Measurements from ENCODE around the gene PXK.
"Not testable (repeated sequence)": the region's sequence is repeated elsewhere in the genome, so short reads cannot be mapped to it uniquely, and the experiment has no call there.

The PXK gene

DNA sequence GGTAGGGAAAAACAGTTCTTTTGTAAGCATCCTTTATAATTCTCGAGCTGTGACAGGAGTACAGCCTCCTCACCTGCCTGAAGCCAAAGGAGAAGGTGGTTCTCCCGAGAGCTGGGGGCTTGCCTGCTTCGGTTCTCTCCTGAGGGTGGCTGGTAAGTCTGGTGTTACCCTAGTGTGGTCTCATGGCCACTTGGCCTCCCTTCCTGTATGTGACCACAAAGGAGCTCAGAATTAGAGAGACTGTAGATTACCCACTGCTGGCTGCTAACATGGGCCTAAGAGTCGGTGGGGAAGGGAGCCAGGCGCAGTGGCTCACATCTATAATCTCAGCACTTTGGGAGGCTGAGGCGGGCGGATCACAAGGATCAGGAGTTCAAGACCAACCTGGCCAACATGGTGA lies 88.3 kb downstream of the PXK start:
- DNase-seq: no peak

DNA sequence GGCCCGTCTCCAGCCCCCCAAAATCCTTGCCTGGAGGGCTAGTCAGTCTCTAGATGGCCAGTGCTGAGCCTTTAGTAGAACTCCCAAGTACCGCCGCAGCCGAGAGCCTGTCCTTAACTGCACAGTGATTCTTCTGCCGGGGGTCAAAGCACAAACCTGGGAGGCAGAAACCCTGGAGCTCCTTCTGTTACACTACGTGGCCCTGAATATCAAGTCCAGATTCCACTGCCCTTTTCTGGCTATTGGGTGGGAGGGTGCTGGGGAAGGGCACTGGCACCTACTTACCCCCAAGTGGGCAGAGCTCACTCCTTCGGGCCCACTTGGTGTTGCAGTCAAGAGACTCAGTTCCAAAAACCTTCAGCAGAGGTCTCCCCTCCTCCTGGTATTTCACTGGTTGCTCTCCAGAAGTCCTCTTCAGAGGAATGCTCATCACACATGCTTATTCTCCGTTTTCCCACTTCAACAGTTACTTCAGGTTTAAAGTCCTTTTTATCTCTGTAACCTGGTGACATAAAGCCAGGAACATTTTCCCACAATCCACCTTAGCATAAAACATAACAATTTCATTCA lies 90.1 kb downstream of the PXK start:
- peak; percentile 46 for DNase-seq

DNA sequence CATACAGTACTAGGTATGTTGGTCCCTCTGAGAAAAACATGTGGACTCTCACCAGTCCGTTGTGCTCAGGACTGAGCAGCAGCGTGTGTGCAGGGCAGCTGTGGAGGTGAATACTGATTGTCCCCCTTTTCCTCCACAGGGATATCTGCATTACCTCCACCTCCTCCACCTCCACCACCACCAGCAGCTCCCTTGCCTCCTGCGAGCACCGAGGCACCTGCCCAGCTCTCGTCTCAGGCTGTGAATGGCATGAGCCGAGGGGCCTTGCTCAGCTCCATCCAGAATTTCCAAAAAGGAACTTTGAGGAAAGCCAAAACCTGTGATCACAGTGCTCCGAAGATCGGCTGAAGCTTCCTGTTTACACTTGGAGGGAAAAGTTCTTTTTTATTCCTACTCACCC lies 91.9 kb downstream of the PXK start:
- DNase-seq: no peak

DNA sequence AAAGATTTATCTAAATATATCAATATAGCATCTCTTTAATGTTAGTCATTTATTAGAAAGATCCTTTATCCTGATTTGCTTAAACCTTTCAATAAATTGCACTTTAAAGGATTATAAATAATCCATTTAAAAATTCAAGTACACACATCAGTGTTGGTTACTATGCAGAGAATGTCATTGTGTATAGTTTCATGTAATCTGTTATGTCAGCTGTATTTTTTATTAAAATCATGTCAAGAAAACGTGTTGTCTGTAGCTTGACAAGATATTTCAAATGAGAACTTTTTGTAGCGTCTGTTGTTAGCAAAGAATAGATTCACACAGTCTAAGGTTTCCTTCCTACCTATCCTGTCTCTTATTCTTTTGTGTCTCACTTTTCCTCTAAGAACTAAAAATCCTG lies 93.1 kb downstream of the PXK start:
- DNase-seq: no peak

DNA sequence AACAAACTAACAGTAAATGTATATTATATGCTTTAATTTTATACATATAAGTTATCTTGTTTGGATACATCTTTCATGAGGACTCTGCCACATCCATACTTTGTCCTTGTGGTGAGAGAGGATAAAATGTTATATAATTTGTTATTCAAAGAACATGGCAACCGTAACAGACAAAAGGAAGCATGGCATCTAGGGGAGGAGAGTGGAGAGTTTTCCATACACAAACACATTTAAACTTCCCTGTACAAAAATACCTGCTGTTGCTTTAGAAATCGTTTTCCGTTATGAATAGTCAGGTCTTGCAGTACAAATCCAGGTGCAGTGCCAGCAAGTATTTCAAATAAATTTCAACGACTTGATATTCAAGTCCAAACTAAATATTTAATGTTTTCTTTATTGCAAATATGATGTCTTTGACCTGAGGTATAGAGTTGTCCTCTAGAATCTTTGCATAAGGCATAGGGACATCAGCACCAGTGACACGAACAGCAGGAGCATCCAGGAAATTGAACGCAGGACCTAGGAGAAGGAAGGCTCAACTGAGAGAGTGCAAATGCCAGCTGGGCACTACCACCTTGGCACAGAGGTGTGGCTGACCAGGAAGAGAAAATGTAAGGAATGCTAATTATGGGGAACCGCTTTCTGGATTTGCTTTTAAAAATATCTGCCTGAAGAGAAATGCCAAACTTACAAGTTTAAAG lies 95.1 kb downstream of the PXK start:
- no peak for DNase-seq

DNA sequence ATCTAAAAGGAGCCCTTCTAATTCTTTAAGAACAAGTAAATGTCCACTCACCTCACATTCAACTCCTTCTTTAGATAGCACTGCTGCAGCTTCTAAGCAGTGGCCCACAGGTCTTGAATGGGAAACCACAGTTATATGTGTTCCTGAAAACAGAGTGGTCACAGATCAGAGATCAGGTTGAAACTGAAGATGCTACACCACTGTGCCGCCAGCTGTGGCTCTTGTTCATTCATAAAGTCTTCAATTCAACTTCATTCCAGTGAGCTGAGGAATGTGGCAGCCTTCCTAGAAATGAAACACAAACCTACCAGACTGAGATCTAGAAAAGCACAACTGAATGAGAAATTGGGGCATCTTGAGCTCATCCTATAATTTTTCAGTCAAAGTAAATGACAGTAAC lies 97.0 kb downstream of the PXK start:
- DNase-seq: no peak

DNA sequence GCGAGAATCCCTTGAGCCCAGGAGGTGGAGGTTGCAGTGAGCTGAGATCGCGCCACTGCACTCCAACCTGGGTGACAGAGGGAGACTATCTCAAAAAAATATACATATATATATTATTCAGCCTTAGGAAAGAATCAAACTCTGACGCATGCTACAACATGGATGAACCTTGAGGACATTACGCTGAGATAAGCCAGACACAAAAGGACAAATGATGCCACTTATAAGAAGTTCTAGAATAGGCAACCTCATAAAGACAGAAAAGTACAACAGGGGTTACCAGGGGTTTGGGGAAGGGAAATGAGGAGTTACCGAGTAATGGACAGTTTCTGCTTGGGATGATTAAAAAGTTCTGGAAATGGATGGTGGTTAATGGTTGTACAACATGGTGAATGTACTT lies 100.2 kb downstream of the PXK start:
- DNase-seq: no peak

DNA sequence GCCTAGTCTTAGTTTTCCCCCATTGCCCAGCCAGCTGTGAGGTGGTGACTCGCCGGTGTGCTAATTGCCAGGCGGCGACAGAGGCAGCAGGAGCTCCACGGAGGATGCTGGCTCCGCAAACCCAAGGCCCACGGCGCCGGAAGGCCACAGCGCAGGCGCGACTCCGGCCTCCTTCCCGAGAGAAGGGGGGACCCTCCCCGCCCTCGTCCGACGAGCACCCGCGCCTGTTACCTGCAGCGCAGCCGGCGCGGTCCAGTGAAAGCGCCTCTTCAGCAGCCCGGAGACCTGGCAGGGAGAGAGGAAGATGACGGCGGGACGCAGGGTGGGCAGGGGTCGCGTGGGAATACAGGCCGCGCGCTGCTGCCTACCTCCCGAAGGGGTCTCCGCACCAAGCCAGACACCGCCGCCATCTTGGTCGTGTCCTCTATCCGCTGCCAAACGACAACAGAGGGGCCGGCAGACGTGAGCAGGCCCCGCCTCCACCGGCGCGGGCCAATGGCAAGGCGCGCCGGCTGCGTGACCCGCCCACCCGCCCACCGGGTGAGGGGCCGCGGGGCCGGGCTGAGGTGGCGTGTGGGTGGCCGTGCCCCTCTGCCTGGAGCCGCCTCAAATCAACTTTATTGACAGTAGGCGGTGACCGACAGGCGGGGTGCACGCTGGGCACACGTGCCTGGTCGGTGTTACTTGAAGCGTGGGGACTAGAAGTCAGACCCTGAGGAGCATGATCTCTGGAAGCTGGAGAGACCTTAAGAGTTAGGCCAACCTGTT lies 100.9 kb downstream of the PXK start, which contains the start of gene PDHB:
Gene PDHB, minus strand, starts transcription at position 433 of the 768 bp plus-strand sequence. Its CDS starts 23 bp downstream, at position 410.
- peak; percentile 97 for DNase-seq

DNA sequence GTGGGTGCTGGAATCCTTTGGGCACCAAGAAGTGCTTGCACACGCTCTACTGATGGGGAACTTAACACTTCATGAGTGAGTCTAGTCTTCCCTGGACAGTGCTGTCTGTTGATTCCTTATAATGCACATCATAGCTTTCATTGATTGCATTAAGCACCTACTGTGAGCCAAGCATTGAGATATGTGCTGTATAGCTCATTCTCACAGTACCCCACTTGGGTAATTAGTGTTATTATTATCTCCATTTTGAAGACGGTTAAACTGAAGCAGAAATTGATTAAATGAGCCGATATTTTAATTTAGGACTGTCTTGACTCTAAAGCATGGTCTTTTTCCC lies 101.4 kb downstream of the PXK start:
- no peak for DNase-seq

DNA sequence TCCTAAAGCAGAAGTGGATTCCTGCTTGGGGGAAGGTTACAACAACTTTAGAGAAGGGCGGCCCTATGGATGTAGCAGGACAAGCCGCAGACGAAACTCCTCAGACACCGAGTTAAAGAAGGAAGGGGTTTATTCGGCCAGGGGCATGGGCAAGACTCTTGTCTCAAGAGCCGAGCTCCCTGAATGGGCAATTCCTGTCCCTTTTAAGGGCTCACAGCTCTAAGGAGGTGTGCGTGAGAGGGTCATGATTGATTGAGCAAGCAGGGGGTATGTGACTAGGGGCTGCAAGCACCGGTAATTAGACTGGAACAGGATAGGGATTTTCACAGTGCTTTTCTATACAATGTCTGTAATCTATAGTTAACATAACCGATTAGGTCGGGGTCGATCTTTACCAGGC lies 101.8 kb downstream of the PXK start:
- peak; percentile 54 for DNase-seq

DNA sequence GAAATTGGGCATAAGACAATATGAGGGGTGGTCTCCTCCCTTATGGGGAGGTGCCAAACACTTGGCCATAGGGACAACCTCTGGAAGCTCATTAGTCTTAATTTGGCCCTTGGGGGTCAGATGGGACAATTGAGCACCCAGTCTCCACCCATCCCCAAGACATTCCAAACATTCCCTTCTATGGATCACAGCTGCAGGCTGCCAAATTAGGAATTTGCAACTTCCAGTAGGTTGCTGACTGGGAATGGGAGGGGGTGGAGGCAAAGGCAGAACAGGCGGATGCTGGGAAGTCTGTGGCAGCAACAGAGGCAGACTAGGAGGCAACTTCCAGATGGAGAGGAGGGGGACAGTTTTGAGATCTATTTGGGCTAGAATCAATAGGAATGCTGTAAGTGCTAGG lies 102.3 kb downstream of the PXK start:
- peak; percentile 93 for DNase-seq

DNA sequence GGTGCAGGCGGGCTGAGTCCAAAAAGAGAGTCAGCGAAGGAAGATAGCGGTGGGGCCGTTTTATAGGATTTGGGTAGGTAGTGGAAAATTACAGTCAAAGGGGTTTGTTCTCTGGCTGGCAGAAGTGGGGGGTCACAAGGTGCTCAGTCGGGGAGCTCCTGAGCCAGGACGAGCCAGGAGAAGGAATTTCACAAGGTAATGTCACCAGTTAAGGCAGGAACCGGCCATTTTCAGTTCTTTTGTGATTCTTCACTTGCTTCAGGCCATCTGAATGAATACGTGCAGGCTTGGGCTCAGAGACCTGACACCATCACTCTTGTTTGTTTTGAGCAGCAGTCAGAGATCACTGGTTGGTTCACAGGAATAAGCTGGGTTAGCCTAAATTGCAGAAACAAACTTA lies 104.6 kb downstream of the PXK start:
- DNase-seq: not testable (repeated sequence)

DNA sequence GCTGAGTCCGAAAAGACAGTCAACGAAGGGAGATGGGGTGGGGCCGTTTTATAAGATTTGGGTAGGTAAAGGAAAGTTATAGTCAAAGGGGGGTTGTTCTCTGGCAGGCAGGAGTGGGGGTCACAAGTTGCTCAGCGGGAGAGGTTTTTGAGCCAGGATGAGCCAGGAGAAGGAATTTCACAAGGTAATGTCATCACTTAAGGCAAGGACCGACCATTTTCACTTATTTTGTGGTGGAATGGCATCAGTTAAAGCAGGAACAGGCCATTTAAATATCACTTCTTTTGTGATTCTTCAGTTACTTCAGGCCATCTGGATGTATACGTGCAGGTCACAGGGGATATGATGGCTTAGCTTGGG lies 108.3 kb downstream of the PXK start:
- DNase-seq: not testable (repeated sequence)

DNA sequence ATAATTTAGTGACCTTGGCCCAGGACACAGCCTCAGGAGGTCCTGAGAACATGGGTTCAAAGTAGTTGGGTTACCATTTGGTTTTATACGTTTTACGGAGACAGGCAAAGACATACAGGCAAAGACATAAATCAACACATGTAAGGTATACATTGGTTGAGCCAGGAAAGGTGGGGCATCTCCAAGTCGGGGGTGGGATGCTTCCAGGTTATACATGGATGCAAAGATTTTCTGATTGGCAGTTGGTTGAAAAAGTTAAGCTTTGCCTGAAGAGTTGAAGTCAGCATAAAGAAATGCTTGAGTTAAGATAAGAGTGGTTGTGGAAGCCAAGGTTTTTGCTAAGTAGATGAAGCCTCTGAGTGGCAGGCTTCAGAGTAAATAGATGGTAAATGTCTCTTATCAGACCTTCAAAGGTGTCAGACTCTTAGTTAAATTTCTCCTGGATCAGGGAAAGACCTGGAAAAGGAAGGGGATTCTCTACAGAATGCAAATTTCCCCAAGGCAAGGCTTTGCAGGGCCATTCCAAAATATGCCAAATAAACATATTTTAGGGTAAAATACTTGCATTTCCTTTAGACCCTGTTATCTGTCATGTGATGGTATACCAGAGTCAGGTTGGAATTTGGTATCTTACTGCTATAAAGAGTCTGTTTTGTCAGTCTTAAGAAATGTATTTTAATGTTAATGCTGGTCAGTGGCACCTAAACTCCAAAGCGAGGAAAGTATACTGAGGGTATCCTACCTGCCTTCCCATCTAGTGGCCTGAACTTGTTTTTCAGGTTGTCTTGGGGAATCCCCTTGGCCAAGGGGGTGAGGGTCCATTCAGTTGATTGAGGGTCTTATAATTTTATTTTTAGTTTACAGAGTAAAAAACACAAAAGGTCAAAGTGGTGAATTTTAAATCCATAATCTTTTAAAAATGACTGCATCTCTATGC lies 109.1 kb downstream of the PXK start:
- DNase-seq: no peak

DNA sequence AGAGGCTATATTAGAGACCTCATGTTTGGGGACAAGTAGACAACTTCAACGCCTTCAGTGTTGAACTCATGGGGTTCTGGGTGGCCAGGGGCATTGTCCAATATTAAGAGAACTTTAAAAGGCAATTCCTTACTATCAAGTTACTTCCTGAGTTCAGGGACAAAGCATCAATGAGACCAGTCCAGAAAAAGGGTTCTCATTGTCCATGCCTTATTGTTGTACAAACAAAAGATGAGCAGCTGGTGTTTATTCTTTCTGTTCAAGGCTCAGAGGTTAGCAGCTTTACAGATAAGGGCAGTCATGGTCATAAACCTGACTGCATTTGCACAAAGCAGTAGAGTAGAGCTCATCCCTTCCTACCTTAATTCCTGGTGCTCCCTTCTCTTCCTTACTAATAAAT lies 119.5 kb downstream of the PXK start:
- no peak for DNase-seq

DNA sequence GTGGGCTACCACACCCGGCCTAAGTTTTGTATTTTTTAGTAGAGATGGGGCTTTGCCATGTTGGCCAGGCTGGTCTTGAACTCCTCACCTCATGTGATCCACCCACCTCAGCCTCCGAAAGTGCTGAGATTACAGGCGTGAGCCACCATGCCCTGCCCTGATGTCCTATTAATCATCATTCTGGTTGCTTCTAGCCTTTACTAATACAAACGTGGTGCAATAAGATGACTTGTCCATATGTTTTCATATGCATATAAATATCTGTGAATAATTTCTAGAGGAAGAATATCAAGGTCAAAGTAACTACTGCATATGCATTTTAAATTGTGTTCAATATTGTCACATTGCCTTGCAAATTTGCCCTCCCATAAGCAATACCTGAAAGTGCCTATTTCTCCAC lies 126.5 kb downstream of the PXK start:
- no peak for DNase-seq

DNA sequence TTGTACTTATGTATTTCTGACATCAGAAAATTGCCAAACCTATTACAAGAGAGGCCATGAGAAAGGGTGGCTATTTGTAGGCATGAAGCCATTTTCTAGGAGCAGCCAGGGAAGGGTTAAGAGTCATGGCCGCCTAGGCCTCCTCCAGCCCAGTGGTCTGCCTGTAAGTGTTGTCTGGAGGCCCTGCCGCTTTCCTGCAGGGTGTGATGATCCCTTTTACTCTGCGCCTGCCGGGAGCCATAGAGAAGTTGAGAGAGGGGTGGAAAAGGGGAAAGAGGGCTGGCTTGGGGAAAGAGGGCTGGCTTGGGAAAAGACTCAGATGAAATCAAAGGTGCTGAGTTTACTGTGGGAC lies 130.1 kb downstream of the PXK start:
- no peak for DNase-seq

DNA sequence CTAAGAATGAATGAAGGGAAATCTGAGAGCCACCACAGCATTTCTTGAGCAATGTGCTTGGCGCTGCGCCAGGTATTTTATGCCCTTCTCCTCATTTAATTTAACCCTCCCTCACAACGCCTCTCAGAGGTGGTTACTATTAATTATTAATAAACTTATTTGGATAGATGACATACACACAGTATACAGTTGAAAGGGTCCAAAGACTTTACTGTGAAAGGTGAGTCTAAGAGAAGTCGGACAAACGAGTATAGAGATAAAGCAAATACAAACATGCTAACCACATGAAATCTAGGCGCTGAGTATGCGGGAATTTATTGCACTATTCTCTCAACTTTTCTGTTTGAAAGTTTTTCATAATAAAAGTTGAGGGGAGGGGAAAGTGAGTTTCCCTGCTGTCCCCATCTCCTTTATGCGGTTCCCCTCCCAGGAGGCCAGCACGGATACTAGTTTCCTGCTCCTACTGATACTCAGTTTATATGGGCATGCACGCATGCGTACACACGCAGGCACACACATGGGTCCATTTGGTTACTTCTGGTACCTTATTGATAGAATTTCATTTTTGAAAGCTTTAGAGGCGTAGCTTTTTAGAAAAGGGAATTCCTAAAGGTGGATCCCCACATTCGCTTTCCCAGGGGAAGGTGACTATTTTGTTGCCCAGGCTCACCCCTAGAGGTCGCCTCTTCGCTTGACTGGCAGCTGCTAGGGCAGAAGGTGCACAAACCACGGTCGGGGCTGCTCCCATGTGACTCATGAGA lies 130.7 kb downstream of the PXK start:
- peak; percentile 90 for DNase-seq

DNA sequence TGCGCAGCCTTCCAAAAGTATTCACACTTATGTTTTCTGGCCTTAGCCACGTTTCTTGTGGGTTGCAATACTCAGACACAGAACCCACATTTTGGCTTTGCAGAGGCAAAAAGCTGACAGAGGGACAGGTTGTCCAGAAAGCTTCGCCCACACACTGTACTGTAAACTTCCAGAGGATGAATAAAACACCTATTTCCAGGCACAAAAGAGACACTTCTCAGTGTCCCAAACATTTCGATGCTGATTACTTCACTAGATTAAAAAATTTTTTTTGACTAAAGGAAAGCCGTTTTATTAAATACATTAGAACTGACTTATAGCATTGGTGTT lies 131.2 kb downstream of the PXK start:
- no peak for DNase-seq

DNA sequence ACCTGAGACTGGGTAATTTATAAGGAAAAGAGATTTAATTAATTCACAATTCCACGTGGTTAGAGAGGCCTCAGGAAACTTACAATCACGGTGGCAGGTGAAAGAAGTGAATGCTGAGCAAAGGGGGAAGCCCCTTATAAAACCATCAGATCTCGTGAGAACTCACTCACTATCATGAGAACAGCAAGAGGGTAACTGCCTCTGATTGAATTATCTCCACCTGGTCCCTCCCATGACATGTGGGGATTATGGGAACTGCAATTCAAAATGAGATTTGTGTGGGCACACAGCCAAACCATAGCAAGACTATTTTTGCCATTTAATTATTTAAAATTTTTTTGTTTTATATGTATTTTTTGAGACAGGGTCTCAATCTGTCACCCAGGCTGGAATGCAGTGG lies 132.2 kb downstream of the PXK start:
- DNase-seq: no peak

DNA sequence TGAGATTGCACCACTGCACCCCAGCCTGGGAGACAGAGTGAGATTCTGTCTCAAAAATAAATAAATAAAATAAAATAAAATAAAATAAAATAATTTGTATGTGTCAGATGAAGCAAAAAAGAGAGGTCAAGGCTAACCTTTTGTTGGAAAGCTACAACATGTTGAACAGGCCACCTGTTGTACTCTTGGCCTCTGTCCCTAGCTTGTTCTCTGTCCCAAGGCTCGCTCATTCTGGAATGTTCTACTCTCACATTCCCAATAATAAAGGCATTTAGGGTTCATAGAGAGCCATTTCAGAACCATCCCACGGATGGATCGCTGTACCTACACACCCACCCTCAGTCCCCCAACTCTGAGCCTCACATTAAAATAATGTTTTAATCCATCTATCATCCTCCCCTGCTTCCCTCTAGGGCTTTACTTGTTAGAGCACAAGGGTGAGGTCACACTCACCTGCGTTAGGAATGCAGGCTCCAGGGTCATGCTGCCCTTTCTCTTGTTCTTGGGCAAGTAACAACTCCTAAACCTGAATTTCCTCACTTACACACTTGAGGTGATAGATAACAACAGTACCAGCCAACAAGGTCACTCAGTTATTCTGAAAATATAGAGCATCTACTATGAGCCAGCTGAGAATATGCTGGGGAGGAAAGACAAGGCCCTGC lies 134.3 kb downstream of the PXK start:
- no peak for DNase-seq

DNA sequence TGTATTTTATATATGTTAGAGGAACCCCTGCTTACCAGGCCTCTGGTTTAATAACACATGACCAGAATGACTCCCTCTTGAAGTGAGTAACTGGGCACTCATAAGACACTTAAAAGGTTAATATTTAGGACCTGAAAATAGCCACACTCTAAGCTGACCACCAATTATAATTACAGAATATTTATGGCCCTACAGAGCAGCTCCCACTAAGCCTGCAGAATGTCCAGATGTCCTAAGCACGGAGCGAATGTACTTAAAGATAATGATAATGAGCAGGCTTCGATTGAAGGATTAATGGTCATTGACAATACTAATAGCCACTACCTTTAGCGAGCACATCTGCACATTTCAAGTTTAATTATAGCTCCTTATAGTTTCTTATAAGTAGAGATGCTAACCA lies 136.4 kb downstream of the PXK start:
- DNase-seq: no peak

Data from islet precursor cell (in vitro differentiated cells).